Fibroblast of pulmonary artery (primary cell): ENCODE measurements around the gene IL13RA1.
"Not testable (repeated sequence)": the region's sequence is repeated elsewhere in the genome, so short reads cannot be mapped to it uniquely, and the experiment has no call there.

ENCODE experiments used
- DNase-seq: peaks from one replicate; pipeline ENCODE4 v3.0.0-alpha.2; 2010; ENCODE audit warnings: low read depth
- H3K4me3 ChIP-seq: replicated peaks from 2 replicates; pipeline ENCODE4 v1.5.1; 2011; ENCODE audit warnings: low read depth, mild to moderate bottlenecking, control low read depth, low read length, moderate library complexity
- CTCF ChIP-seq: IDR thresholded peaks from 2 replicates; pipeline ENCODE4 v1.5.1; 2011; ENCODE audit warnings: mild to moderate bottlenecking, control low read depth, low read length, inconsistent platforms; ENCODE audit errors: missing control alignments

IL13RA1 gene

GRCh38 chrX:118694638-118695037 lies 32.8 kb upstream of the IL13RA1 start:
- no peak for TF ChIP-seq CTCF
- peak; percentile 21 for DNase-seq
- H3K4me3 ChIP-seq = no peak overlapping the region

- no peak for TF ChIP-seq CTCF
- no peak overlapping the region for H3K4me3 ChIP-seq
- peak; percentile 18 for DNase-seq
These were observed 28.8 kb upstream of the IL13RA1 start for GRCh38 chrX:118698516-118699170.

- TF ChIP-seq CTCF = no peak
- no peak for DNase-seq
These were observed 24.7 kb upstream of the IL13RA1 start for GRCh38 chrX:118702741-118703140.

GRCh38 chrX:118706681-118707080 lies 20.7 kb upstream of the IL13RA1 start:
- no peak for TF ChIP-seq CTCF
- DNase-seq = no peak
- H3K4me3 ChIP-seq = no peak overlapping the region

More at GRCh38 chrX:118702741-118703140, 24.7 kb upstream of the IL13RA1 start:
- no peak overlapping the region for H3K4me3 ChIP-seq

DNA sequence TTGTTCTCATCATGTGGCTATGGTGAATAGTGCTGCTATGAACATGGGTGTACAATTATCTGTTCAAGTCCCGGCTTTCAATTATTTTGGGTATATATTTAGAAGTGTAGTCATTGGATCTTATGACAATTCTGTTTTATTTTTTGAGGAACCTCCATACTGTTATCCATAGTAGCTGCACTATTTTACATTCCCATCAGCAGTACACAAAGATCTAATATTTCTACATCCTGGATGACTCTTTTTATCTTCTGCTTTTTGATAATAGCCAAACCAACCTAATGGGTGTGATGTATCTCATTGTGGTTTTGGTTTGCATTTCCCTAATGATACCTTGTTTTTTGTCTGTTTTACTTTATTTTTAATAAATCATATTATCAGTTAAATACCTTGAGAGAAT lies 12.9 kb upstream of the IL13RA1 start:
- no peak overlapping the region for H3K4me3 ChIP-seq
- TF ChIP-seq CTCF = no peak
- no peak for DNase-seq

DNA sequence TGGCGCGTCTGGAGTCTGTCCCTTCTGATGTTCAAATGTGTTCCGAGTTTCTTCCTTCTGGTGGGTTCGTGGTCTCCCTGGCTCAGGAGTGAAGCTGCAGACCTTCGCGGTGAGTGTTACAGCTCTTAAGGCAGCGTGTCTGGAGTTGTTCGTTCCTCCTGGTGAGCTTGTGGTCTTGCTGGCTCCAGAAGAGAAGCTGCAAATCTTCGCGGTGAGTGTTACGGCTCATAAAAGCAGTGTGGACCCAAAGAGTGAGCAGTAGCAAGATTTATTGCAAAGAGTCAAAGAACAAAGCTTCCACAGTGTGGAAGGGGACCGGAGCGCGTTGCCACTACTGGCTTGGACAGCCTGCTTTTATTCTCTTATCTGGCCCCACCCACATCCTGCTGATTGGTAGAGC lies 11.5 kb upstream of the IL13RA1 start:
- not testable (repeated sequence) for H3K4me3 ChIP-seq, DNase-seq

DNA sequence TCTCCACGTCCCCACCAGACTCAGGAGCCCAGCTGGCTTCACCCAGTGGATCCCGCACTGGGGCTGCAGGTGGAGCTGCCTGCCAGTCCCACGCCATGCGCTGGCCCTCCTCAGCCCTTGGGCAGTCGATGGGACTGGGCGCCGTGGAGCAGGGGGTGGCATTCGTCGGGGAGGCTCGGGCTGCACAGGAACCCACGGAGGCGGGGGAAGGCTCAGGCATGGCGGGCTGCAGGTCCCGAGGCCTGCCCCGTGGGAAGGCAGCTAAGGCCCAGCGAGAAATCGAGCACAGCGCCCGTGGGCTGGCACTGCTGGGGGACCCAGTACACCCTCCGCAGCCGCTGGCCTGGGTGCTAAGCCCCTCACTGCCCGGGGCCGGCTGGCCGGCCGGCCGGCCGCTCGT lies 10.6 kb upstream of the IL13RA1 start:
- DNase-seq = not testable (repeated sequence)

GRCh38 chrX:118717678-118718391 lies 9.6 kb upstream of the IL13RA1 start:
- H3K4me3 ChIP-seq = no peak overlapping the region
- no peak for DNase-seq
- TF ChIP-seq CTCF = no peak

More for the DNA sequence above, 10.6 kb upstream of the IL13RA1 start:
- H3K4me3 ChIP-seq = not testable (repeated sequence)
